Tibial artery (tissue), 4 donors: ENCODE measurements around the gene KRCC1.

Experiments used
- DNase-seq, 2 donors: peaks; one replicate each; pipeline ENCODE4 v3.0.0-alpha.2; 2019
- H3K27ac ChIP-seq, 2 donors: fragments of 200-600 bp; sonication (generic) in 1 of 2; 1 replicate in 1 of 2; 2 replicates in 1 of 2; pipeline ENCODE4 v1.5.1; 2018 to 2019; ENCODE audit warnings: mild to moderate bottlenecking in 1 of 2
- H3K27me3 ChIP-seq, 2 donors: fragments of 200-600 bp; sonication (generic) in 1 of 2; one replicate each; pipeline versions ENCODE4 v1.5.1 to v1.6.0; 2016 to 2019
- H3K36me3 ChIP-seq, 3 donors: fragments of 200-600 bp; sonication (generic) in 2 of 3; one replicate each; pipeline ENCODE4 v1.5.1; 2016 to 2019; ENCODE audit warnings: mild to moderate bottlenecking in 2 of 3
- H3K4me1 ChIP-seq, 4 donors: fragments of 200-600 bp; sonication (generic) in 2 of 4; 1 replicate in 3 of 4; 2 replicates in 1 of 4; pipeline ENCODE4 v1.5.1; 2016 to 2019
- H3K4me3 ChIP-seq, 2 donors: fragments of 200-600 bp; sonication (generic) in 1 of 2; 1 replicate in 1 of 2; 2 replicates in 1 of 2; pipeline ENCODE4 v1.5.1; 2018 to 2019; ENCODE audit warnings: mild to moderate bottlenecking in 2 of 2
- H3K9me3 ChIP-seq, 3 donors: fragments of 200-600 bp; sonication (generic) in 1 of 3; one replicate each; pipeline ENCODE4 v1.5.1; 2016 to 2019
- intact Hi-C: fragments of 100-400 bp; cut with DNase I; formaldehyde crosslinking; loops from one replicate; pipeline ENCODE4 v1.15.0; 2023; ENCODE audit warnings: low total_unique reads
- TF ChIP-seq, protein P1 (sequence below), 2 experiments: fragments of 200-600 bp in 1 of 2; fragments of 450-650 bp in 1 of 2; IDR thresholded peaks; one replicate each; pipeline ENCODE4 v1.5.1; 2017 to 2019; ENCODE audit warnings: antibody characterized with exemption in 2 of 2, mild to moderate bottlenecking in 1 of 2, moderate library complexity in 1 of 2

KRCC1 gene

DNA sequence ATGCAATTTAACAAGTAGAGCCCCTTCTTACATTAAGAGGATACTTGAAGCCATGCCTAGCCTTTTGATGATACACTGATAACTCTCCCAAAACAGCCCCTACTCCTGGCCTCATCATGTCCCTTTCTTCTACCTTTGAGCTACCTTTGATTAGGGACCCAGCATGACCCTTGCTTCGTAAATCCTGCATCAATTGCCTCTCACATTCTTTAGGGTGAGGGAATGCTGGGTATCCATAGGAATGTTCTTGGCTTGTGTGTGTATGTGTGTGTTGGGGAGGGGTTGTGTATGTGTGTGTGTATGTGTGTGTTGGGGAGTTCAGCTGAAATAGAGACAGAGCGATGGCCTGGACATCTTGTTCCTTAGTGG lies 5.3 kb upstream of the KRCC1 start:
- Histone ChIP-seq H3K27me3 (no peaks in the 10 kb centered on the region), H3K36me3 (no peaks in the 10 kb centered on the region), H3K4me3 (no peak overlapping the region), H3K4me1 (peaks cover 0 to 5% (median 2%) of the 10 kb centered on the region in 4 donors), H3K27ac (no peak overlapping the region), H3K9me3 (no peaks in the 10 kb centered on the region)
- TF ChIP-seq, protein P1, sequence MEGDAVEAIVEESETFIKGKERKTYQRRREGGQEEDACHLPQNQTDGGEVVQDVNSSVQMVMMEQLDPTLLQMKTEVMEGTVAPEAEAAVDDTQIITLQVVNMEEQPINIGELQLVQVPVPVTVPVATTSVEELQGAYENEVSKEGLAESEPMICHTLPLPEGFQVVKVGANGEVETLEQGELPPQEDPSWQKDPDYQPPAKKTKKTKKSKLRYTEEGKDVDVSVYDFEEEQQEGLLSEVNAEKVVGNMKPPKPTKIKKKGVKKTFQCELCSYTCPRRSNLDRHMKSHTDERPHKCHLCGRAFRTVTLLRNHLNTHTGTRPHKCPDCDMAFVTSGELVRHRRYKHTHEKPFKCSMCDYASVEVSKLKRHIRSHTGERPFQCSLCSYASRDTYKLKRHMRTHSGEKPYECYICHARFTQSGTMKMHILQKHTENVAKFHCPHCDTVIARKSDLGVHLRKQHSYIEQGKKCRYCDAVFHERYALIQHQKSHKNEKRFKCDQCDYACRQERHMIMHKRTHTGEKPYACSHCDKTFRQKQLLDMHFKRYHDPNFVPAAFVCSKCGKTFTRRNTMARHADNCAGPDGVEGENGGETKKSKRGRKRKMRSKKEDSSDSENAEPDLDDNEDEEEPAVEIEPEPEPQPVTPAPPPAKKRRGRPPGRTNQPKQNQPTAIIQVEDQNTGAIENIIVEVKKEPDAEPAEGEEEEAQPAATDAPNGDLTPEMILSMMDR (IDR thresholded peaks at IDR 0.05): no peak
- intact Hi-C loops: loop anchor here (5.0 kb wide), 1 partner anchor 96 kb away; no protein-coding TSS in a partner anchor
- DNase-seq: no peak

DNA sequence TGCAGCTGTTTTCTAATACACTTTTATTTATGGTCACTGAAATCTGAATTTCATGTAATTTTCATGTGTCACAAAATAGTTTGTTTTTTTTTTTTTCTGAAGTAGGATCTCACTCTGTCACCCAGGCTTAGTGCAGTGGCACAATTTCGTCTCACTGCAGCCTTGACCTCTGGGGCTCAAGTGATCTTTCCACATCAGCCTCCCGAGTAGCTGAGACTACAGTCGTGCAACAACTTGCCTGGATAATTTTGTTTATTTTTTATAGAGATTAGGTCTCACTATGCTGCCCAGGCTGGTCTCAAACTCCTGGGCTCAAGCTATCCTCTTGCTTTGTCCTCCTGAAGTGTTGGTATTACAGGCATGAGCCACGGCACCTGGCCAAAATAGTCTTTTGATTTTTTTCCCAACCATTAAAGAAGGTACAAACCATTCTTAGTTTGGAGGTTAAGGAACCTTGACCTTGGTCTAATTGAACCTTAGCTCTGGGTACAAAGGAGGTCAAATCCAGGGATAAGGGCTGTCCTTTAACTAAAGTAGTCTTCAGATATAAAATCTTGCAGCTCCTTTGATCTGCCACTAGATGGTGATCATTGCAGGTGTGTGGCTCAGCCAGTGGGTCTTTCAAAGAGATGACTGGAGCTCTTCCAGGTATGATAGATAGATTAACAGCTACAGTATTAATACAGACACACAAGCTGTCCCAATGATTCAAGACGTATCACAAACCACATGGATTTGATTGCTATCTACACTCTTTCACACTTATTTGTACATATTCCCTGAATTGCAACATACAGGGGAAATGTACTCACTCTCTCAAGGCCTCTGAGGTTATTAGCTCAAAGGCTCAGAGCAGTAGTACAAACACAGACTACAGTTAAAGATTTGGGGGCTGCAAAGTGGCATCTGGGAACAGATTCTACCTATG lies 4.7 kb upstream of the KRCC1 start:
- Histone ChIP-seq H3K9me3 (no peaks in the 10 kb centered on the region), H3K36me3 (no peaks in the 10 kb centered on the region), H3K27me3 (no peaks in the 10 kb centered on the region), H3K4me3 (no peak overlapping the region), H3K27ac (no peak overlapping the region), H3K4me1 (peaks cover 0 to 5% (median 2%) of the 10 kb centered on the region in 4 donors)
- intact Hi-C loops: loop anchor here (5.0 kb wide), 2 partner anchors 43 to 97 kb away; partner anchors contain the start of gene RNU2-63P
- no peak for DNase-seq
- TF ChIP-seq, protein P1 (IDR thresholded peaks at IDR 0.05): peak; percentile 52 to 66

DNA sequence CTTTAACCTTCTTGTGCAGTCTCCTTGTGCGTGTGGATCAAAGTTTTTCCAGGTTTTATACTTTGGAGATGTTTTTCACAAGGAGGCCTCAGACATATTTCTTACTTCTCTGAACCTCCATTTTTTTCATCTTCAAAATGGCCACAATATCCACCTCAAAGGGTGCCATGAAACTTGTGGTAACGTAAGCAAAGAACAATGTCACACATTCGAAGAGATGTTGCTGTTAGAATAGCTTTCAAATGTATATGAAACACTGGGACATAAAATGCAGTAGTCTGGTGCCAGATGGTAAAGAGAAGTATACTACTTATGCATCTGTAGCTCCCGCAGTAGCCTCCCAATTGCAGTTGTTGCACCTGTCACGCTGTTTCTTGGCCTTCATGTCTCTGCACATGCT lies 2.6 kb upstream of the KRCC1 start:
- Histone ChIP-seq H3K4me3 (no peak overlapping the region), H3K9me3 (no peaks in the 10 kb centered on the region), H3K36me3 (no peaks in the 10 kb centered on the region), H3K27ac (no peak overlapping the region), H3K4me1 (peaks cover 0 to 20% (median 15%) of the 10 kb centered on the region in 4 donors), H3K27me3 (no peaks in the 10 kb centered on the region)
- intact Hi-C loops: loop anchor here (5.0 kb wide), 1 partner anchor 41 kb away; the partner anchor contains the start of gene RNU2-63P
- TF ChIP-seq, protein P1 (IDR thresholded peaks at IDR 0.05): no peak
- no peak for DNase-seq

DNA sequence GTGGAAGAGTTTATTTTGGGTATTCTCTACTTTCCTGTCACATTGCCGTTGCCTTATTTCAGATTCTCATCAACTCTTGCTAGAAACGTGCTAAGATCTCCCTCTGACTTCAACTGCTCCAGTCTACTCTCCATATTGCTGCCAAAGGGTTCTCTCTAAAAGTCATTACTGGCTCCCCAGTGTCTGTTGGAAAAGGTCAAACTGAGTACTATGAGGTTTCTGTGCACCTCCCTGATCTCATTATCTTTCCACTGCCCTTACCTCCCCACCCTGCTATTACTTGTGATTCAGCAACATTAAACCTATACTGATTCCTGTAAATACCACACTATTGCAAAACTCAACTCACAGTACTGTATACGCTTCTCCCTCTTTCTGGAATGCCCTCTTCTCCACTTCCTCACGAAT lies 1.9 kb upstream of the KRCC1 start:
- Histone ChIP-seq H3K27me3 (no peaks in the 10 kb centered on the region), H3K36me3 (no peaks in the 10 kb centered on the region), H3K27ac (no peak overlapping the region), H3K4me3 (no peak overlapping the region), H3K4me1 (peaks cover 0 to 25% (median 17%) of the 10 kb centered on the region in 4 donors), H3K9me3 (no peaks in the 10 kb centered on the region)
- no peak for DNase-seq
- TF ChIP-seq, protein P1 (IDR thresholded peaks at IDR 0.05): no peak
- intact Hi-C loops: loop anchor here (5.0 kb wide), 1 partner anchor 40 kb away; the partner anchor contains the start of gene RNU2-63P

DNA sequence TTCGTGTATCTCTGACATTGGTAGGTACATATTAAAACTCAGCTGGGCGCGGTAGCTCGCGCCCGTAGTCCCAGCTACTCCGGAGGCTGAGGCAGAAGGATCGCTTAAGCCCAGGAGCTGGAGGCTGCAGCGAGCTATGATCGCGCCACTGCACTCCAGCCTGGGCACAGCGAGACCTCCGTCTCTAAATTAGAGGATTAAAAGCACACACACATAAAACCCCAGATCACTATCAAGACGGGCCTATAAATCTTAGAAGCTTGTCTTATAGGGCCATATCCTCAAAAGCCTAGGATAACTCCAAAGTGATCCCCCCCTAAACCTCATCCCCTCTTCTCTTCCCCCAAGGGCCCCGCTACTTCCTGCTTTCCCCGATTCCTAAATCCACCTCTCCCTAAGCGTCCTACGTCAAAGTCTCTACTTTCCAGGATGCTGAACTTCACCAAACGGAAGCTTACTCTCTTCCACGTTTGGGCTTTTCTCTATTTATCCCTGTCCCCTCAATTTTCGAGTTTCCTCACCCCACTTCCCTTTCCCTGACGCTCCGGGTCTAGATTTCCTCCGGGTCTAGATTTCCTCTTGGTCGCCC lies 707 bp downstream of the KRCC1 start:
- H3K9me3 ChIP-seq: no peaks in the 10 kb centered on the region

More for the DNA sequence above, 707 bp downstream of the KRCC1 start:
- no peak for DNase-seq
- H3K36me3 ChIP-seq: no peaks in the 10 kb centered on the region
- peak overlapping the region; percentile 86 to 96 for H3K4me3 ChIP-seq
- intact Hi-C loops: loop anchor here (5.0 kb wide), 2 partner anchors 38 to 112 kb away; partner anchors contain the start of gene RNU2-63P
- no peaks in the 10 kb centered on the region for H3K27me3 ChIP-seq
- H3K4me1 ChIP-seq: peaks cover 0 to 25% (median 17%) of the 10 kb centered on the region in 4 donors
- peak overlapping the region; percentile 95 to 97 for H3K27ac ChIP-seq
- TF ChIP-seq, protein P1 (IDR thresholded peaks at IDR 0.05): no peak
